ENCODE results near the gene UQCC5. TPM values are rescaled to one million over a fixed set of nuclear protein-coding genes. Genes with fewer than 3 reads are reported as not detected.

UQCC5 gene
- total RNA-seq, 1 donor from 2014 or later = 18.6 TPM

GRCh38 chr3:52520141-52520667 is 16.2 kb upstream of the UQCC5 start:
- TF ChIP-seq, protein P1, sequence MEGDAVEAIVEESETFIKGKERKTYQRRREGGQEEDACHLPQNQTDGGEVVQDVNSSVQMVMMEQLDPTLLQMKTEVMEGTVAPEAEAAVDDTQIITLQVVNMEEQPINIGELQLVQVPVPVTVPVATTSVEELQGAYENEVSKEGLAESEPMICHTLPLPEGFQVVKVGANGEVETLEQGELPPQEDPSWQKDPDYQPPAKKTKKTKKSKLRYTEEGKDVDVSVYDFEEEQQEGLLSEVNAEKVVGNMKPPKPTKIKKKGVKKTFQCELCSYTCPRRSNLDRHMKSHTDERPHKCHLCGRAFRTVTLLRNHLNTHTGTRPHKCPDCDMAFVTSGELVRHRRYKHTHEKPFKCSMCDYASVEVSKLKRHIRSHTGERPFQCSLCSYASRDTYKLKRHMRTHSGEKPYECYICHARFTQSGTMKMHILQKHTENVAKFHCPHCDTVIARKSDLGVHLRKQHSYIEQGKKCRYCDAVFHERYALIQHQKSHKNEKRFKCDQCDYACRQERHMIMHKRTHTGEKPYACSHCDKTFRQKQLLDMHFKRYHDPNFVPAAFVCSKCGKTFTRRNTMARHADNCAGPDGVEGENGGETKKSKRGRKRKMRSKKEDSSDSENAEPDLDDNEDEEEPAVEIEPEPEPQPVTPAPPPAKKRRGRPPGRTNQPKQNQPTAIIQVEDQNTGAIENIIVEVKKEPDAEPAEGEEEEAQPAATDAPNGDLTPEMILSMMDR (IDR thresholded peaks at IDR 0.05) = no peak
- peaks cover 3% of the 10 kb centered on the region for H3K4me1 Mint-ChIP-seq (ENCODE audit: unreplicated experiment)
- H3K9me3 Mint-ChIP-seq (ENCODE audit: unreplicated experiment) = no peaks in the 10 kb centered on the region

GRCh38 chr3:52520716-52521487 is 15.5 kb upstream of the UQCC5 start:
- no peaks in the 10 kb centered on the region for H3K9me3 Mint-ChIP-seq (ENCODE audit: unreplicated experiment)
- H3K4me3 Mint-ChIP-seq (ENCODE audit: unreplicated experiment) = no peak overlapping the region
- H3K27ac Mint-ChIP-seq (ENCODE audit: unreplicated experiment) = no peak overlapping the region
- no peak for DNase-seq (ENCODE audit: extremely low spot score, unreplicated experiment)
- H3K27me3 Mint-ChIP-seq (ENCODE audit: unreplicated experiment) = no peaks in the 10 kb centered on the region
- H3K36me3 Mint-ChIP-seq (ENCODE audit: unreplicated experiment) = peaks cover 9% of the 10 kb centered on the region
- H3K4me1 Mint-ChIP-seq (ENCODE audit: unreplicated experiment) = peaks cover 3% of the 10 kb centered on the region
- TF ChIP-seq, protein P1 (IDR thresholded peaks at IDR 0.05) = no peak

More at GRCh38 chr3:52520141-52520667, 16.2 kb upstream of the UQCC5 start:
- no peak overlapping the region for H3K4me3 Mint-ChIP-seq (ENCODE audit: unreplicated experiment)
- peaks cover 9% of the 10 kb centered on the region for H3K36me3 Mint-ChIP-seq (ENCODE audit: unreplicated experiment)
- no peaks in the 10 kb centered on the region for H3K27me3 Mint-ChIP-seq (ENCODE audit: unreplicated experiment)
- no peak overlapping the region for H3K27ac Mint-ChIP-seq (ENCODE audit: unreplicated experiment)
- DNase-seq (ENCODE audit: extremely low spot score, unreplicated experiment) = no peak

DNA sequence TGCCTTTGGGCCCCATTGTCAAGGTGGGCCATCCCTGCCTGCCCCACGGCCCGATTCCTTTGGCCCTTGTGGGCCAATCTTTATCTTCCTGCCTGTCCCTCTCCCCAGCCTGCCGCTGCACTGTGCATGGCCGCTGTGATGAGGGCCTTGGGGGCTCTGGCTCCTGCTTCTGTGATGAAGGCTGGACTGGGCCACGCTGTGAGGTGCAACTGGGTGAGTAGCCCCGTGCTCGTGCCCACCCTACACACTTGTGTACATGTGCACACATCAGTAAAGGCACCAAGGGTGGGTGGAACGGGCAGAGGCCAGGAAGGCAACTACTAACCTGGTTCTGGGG is 14.9 kb upstream of the UQCC5 start:
- Mint-ChIP-seq H3K4me1 (ENCODE audit: unreplicated experiment) (peaks cover 3% of the 10 kb centered on the region), H3K27me3 (ENCODE audit: unreplicated experiment) (no peaks in the 10 kb centered on the region), H3K4me3 (ENCODE audit: unreplicated experiment) (no peak overlapping the region), H3K36me3 (ENCODE audit: unreplicated experiment) (peaks cover 9% of the 10 kb centered on the region), H3K27ac (ENCODE audit: unreplicated experiment) (no peak overlapping the region), H3K9me3 (ENCODE audit: unreplicated experiment) (no peaks in the 10 kb centered on the region)
- TF ChIP-seq, protein P1 (IDR thresholded peaks at IDR 0.05) = no peak
- no peak for DNase-seq (ENCODE audit: extremely low spot score, unreplicated experiment)

GRCh38 chr3:52521881-52522650 is 14.3 kb upstream of the UQCC5 start:
- Mint-ChIP-seq H3K4me3 (ENCODE audit: unreplicated experiment) (no peak overlapping the region), H3K27ac (ENCODE audit: unreplicated experiment) (no peak overlapping the region), H3K27me3 (ENCODE audit: unreplicated experiment) (no peaks in the 10 kb centered on the region), H3K36me3 (ENCODE audit: unreplicated experiment) (peaks cover 9% of the 10 kb centered on the region), H3K4me1 (ENCODE audit: unreplicated experiment) (peaks cover 3% of the 10 kb centered on the region), H3K9me3 (ENCODE audit: unreplicated experiment) (no peaks in the 10 kb centered on the region)
- no peak for DNase-seq (ENCODE audit: extremely low spot score, unreplicated experiment)
- TF ChIP-seq, protein P1 (IDR thresholded peaks at IDR 0.05) = no peak
